Testis (tissue), 3 donors: ENCODE data around the gene ENTPD7. TPM values are rescaled to one million over a fixed set of nuclear protein-coding genes. Genes with fewer than 3 reads are reported as not detected.

Experiments
- DNase-seq: peaks from one replicate; pipeline ENCODE4 v3.0.0-alpha.2; 2019
- H3K27ac ChIP-seq, 2 donors: fragments of 200-600 bp; sonication (generic); one replicate each; pipeline ENCODE4 v1.5.1; 2019
- H3K27me3 ChIP-seq: fragments of 200-600 bp; sonication (generic); one replicate; pipeline ENCODE4 v1.5.1; 2019
- H3K36me3 ChIP-seq: fragments of 200-600 bp; sonication (generic); one replicate; pipeline ENCODE4 v1.5.1; 2017; ENCODE audit warnings: low read depth; ENCODE audit errors: missing control alignments
- H3K4me1 ChIP-seq: fragments of 200-600 bp; sonication (generic); one replicate; pipeline ENCODE4 v1.5.1; 2019
- H3K4me3 ChIP-seq, 2 donors: fragments of 200-600 bp; sonication (generic); one replicate each; pipeline ENCODE4 v1.5.1; 2017 to 2019
- H3K9me3 ChIP-seq: fragments of 200-600 bp; sonication (generic); one replicate; pipeline ENCODE4 v1.5.1; 2017
- POLR2A ChIP-seq: fragments of 450-650 bp; IDR thresholded peaks from one replicate; pipeline ENCODE4 v1.6.1; 2017; ENCODE audit warnings: antibody characterized with exemption, mild to moderate bottlenecking, moderate library complexity
- WGBS, 2 donors: methylation state at CpG; one replicate each; pipeline ENCODE4 v1.1.5; 2018; 5-methylcytosine and 5-hydroxymethylcytosine counted together
- intact Hi-C: fragments of 100-400 bp; cut with DNase I; formaldehyde crosslinking; loops from one replicate; pipeline ENCODE4 v1.15.1; 2023; ENCODE audit warnings: low total_unique reads
- polyA plus RNA-seq: library from polyadenylated mRNA; stranded (reverse); fragments of 350-450 nt; fragmentation: Illumina TruSeq; extraction: RNeasy Lipid Tissue Mini Kit (QIAGEN cat#74804); gene quantifications from one replicate; pipeline ENCODE4 v1.2.3, GENCODE V29; 2014; ENCODE audit warnings: low read depth, low replicate concordance; ENCODE audit not compliant: insufficient read depth
- small RNA-seq, 2 donors: library from RNA; depleted of rRNA; stranded (forward); fragments of <200 nt; gene quantifications; one replicate each; pipeline ENCODE3, GENCODE V24; 2016
- total RNA-seq, 2 donors: library from RNA; depleted of rRNA; stranded (reverse); fragments of >200 nt; gene quantifications; one replicate each; pipeline ENCODE4 v1.2.3, GENCODE V29; 2016
- TF ChIP-seq, protein P1 (sequence below), 3 experiments: fragments of 450-650 bp in 2 of 3; fragments of 200-600 bp in 1 of 3; sonication (generic) in 1 of 3; IDR thresholded peaks; one replicate each; pipeline ENCODE4 v1.5.1; 2016 to 2019; ENCODE audit warnings: antibody characterized with exemption in 3 of 3, mild to moderate bottlenecking in 2 of 3, moderate library complexity in 1 of 3

The ENTPD7 gene
- total and polyA plus RNA-seq, 3 donors from 2014 or later = 4.0 to 6.3 (median 5.0) TPM

DNA sequence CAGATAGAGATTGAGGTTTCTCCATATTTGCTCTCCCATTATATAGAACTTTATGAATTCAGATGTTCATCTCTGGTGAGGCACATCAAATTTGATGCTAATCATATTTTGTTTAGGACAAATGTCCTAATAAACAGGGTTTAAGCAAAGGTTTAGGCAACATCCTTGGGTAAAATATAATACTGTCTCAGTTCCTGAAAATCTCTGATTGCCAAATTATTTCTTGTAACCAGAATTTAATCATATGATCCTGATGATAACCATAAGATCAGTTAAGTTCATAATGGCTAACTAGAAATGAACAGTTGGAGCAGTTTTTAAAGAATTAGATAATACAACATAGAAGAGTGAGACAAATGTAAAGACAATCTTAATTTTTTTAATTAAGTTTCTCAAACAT is 91.3 kb downstream of the ENTPD7 start:
- H3K4me3 ChIP-seq = no peak overlapping the region
- H3K27me3 ChIP-seq = no peaks in the 10 kb centered on the region
- no peaks in the 10 kb centered on the region for H3K9me3 ChIP-seq
- no peak for DNase-seq
- H3K27ac ChIP-seq = no peak overlapping the region
- no peak for TF ChIP-seq POLR2A
- TF ChIP-seq, protein P1, sequence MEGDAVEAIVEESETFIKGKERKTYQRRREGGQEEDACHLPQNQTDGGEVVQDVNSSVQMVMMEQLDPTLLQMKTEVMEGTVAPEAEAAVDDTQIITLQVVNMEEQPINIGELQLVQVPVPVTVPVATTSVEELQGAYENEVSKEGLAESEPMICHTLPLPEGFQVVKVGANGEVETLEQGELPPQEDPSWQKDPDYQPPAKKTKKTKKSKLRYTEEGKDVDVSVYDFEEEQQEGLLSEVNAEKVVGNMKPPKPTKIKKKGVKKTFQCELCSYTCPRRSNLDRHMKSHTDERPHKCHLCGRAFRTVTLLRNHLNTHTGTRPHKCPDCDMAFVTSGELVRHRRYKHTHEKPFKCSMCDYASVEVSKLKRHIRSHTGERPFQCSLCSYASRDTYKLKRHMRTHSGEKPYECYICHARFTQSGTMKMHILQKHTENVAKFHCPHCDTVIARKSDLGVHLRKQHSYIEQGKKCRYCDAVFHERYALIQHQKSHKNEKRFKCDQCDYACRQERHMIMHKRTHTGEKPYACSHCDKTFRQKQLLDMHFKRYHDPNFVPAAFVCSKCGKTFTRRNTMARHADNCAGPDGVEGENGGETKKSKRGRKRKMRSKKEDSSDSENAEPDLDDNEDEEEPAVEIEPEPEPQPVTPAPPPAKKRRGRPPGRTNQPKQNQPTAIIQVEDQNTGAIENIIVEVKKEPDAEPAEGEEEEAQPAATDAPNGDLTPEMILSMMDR (IDR thresholded peaks at IDR 0.05) = no peak
- H3K36me3 ChIP-seq = no peaks in the 10 kb centered on the region
- intact Hi-C loops = no loop called here
- H3K4me1 ChIP-seq = no peaks in the 10 kb centered on the region

DNA sequence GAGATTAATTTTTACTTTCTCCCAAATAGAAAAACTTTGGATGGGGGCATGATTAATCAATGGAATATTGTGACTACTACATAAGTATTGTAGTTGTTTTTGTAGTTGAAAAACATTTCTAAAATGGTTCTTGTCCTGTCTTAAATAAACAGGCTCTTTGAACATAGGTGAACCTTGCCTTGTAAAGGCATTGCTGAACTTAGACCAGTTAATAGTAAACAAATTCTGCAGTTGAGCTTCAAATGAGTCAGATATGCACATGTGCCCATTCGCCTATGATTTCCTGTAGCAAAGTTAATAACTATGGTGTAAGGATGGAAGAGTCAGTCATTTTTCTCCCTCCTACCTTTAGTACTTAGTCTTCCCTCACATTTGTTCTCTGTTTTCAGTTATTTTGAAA is 95.4 kb downstream of the ENTPD7 start:
- H3K27me3 ChIP-seq = no peaks in the 10 kb centered on the region
- no peaks in the 10 kb centered on the region for H3K9me3 ChIP-seq
- no peak for DNase-seq
- intact Hi-C loops = no loop called here
- H3K36me3 ChIP-seq = no peaks in the 10 kb centered on the region
- no peaks in the 10 kb centered on the region for H3K4me1 ChIP-seq
- H3K27ac ChIP-seq = no peak overlapping the region
- WGBS, 2 donors = 100% methylated on average over 1 of the region's 1 CpG
- no peak overlapping the region for H3K4me3 ChIP-seq
- TF ChIP-seq, protein P1 (IDR thresholded peaks at IDR 0.05) = no peak
- TF ChIP-seq POLR2A = no peak

Small RNA genes within 50 kb of the gene (small RNA-seq; reads per million reads assigned to genes)
- 0 to 0.18 reads per million in 2 donors for gene AL133353.1

Other genes with a start within 250 kb of the ENTPD7 start
- gene GOT1, start 228.9 kb upstream of the ENTPD7 start, total RNA-seq = 10 to 100 TPM; 34.3 to 38.3 TPM
- 121 TPM for gene GOT1, start 228.9 kb upstream of the ENTPD7 start, polyA plus RNA-seq
- under 1 TPM; 0.19 to 0.24 TPM for gene NKX2-3, start 126.6 kb upstream of the ENTPD7 start, total RNA-seq
- 0.16 TPM for gene NKX2-3, start 126.6 kb upstream of the ENTPD7 start, polyA plus RNA-seq
- 10 to 100 TPM; 58.2 to 89.3 TPM for gene SLC25A28, start 39.1 kb upstream of the ENTPD7 start, total RNA-seq
- 202 TPM for gene SLC25A28, start 39.1 kb upstream of the ENTPD7 start, polyA plus RNA-seq
- 10 to 100 TPM; 45.8 to 47.4 TPM for gene COX15, start 72.6 kb downstream of the ENTPD7 start, total RNA-seq
- 30.0 TPM for gene COX15, start 72.6 kb downstream of the ENTPD7 start, polyA plus RNA-seq
- 10 to 100 TPM; 35.7 to 42.4 TPM for gene CUTC, start 72.7 kb downstream of the ENTPD7 start, total RNA-seq
- gene CUTC, start 72.7 kb downstream of the ENTPD7 start, polyA plus RNA-seq = 98.5 TPM
- 1 to 10 TPM in 1 of 2 donors, under 1 TPM in 1; 0.81 to 2.7 TPM for gene ABCC2, start 123.1 kb downstream of the ENTPD7 start, total RNA-seq
- gene ABCC2, start 123.1 kb downstream of the ENTPD7 start, polyA plus RNA-seq = 4.3 TPM